T-helper 1 cell treated with Interleukin-12 subunit alpha and Interleukin-12 subunit beta and Interleukin-4 antibody, amounts not matched to agents 30 μg/mL and 1 μg/mL, for 36 hours (primary cell): ENCODE results near the gene RAB38.

ENCODE experiments used
- H3K27ac Mint-ChIP-seq: one replicate; pipeline ENCODE4 v1.8.0; 2021; ENCODE audit warnings: mild to moderate bottlenecking, mixed read lengths
- H3K27me3 Mint-ChIP-seq: one replicate; pipeline ENCODE4 v1.8.0; 2021; ENCODE audit warnings: low read depth, mixed read lengths
- H3K36me3 Mint-ChIP-seq: one replicate; pipeline ENCODE4 v1.8.0; 2021; ENCODE audit warnings: low read depth, mixed read lengths
- H3K4me1 Mint-ChIP-seq: one replicate; pipeline ENCODE4 v1.8.0; 2021; ENCODE audit warnings: low read depth, mixed read lengths
- H3K4me3 Mint-ChIP-seq: one replicate; pipeline ENCODE4 v1.8.0; 2021; ENCODE audit warnings: mild to moderate bottlenecking, moderate library complexity, mixed read lengths
- H3K9me3 Mint-ChIP-seq: one replicate; pipeline ENCODE4 v1.8.0; 2021; ENCODE audit warnings: mixed read lengths

RAB38 gene

GRCh38 chr11:88152381-88152780 lies 22.9 kb downstream of the RAB38 start:
- Mint-ChIP-seq H3K27me3 (no peaks in the 10 kb centered on the region), H3K4me1 (no peaks in the 10 kb centered on the region), H3K36me3 (no peaks in the 10 kb centered on the region), H3K27ac (no peak overlapping the region), H3K9me3 (peaks cover 7% of the 10 kb centered on the region), H3K4me3 (no peak overlapping the region)

GRCh38 chr11:88151709-88152265 lies 23.5 kb downstream of the RAB38 start:
- Mint-ChIP-seq H3K27me3 (no peaks in the 10 kb centered on the region), H3K27ac (no peak overlapping the region), H3K36me3 (no peaks in the 10 kb centered on the region), H3K4me3 (no peak overlapping the region), H3K9me3 (peaks cover 7% of the 10 kb centered on the region), H3K4me1 (no peaks in the 10 kb centered on the region)

GRCh38 chr11:88146106-88146505 lies 29.1 kb downstream of the RAB38 start:
- H3K4me3 Mint-ChIP-seq, result no peak overlapping the region
- H3K36me3 Mint-ChIP-seq, result no peaks in the 10 kb centered on the region
- no peaks in the 10 kb centered on the region for H3K4me1 Mint-ChIP-seq
- H3K27me3 Mint-ChIP-seq, result no peaks in the 10 kb centered on the region
- no peaks in the 10 kb centered on the region for H3K9me3 Mint-ChIP-seq
- H3K27ac Mint-ChIP-seq, result no peak overlapping the region

- H3K27ac Mint-ChIP-seq, result no peak overlapping the region
- no peak overlapping the region for H3K4me3 Mint-ChIP-seq
- no peaks in the 10 kb centered on the region for H3K36me3 Mint-ChIP-seq
- H3K27me3 Mint-ChIP-seq, result no peaks in the 10 kb centered on the region
- H3K9me3 Mint-ChIP-seq, result no peaks in the 10 kb centered on the region
- H3K4me1 Mint-ChIP-seq, result no peaks in the 10 kb centered on the region
Measured at GRCh38 chr11:88139865-88140264, 35.4 kb downstream of the RAB38 start.

- peaks cover 3% of the 10 kb centered on the region for H3K9me3 Mint-ChIP-seq
- no peak overlapping the region for H3K27ac Mint-ChIP-seq
- peaks cover 3% of the 10 kb centered on the region for H3K27me3 Mint-ChIP-seq
- no peak overlapping the region for H3K4me3 Mint-ChIP-seq
- H3K36me3 Mint-ChIP-seq, result no peaks in the 10 kb centered on the region
- no peaks in the 10 kb centered on the region for H3K4me1 Mint-ChIP-seq
Measured at GRCh38 chr11:88131764-88132470, 43.3 kb downstream of the RAB38 start.

GRCh38 chr11:88122956-88123355 lies 52.3 kb downstream of the RAB38 start:
- Mint-ChIP-seq H3K27ac (no peak overlapping the region), H3K27me3 (no peaks in the 10 kb centered on the region), H3K9me3 (no peaks in the 10 kb centered on the region), H3K36me3 (no peaks in the 10 kb centered on the region), H3K4me1 (no peaks in the 10 kb centered on the region), H3K4me3 (no peak overlapping the region)

GRCh38 chr11:88119561-88119960 lies 55.7 kb downstream of the RAB38 start:
- no peaks in the 10 kb centered on the region for H3K4me1 Mint-ChIP-seq
- H3K36me3 Mint-ChIP-seq, result no peaks in the 10 kb centered on the region
- H3K27me3 Mint-ChIP-seq, result no peaks in the 10 kb centered on the region
- H3K4me3 Mint-ChIP-seq, result no peak overlapping the region
- no peaks in the 10 kb centered on the region for H3K9me3 Mint-ChIP-seq
- no peak overlapping the region for H3K27ac Mint-ChIP-seq

GRCh38 chr11:88117281-88117858 lies 57.9 kb downstream of the RAB38 start:
- H3K4me3 Mint-ChIP-seq, result no peak overlapping the region
- no peaks in the 10 kb centered on the region for H3K9me3 Mint-ChIP-seq
- no peaks in the 10 kb centered on the region for H3K4me1 Mint-ChIP-seq
- H3K36me3 Mint-ChIP-seq, result no peaks in the 10 kb centered on the region
- H3K27me3 Mint-ChIP-seq, result no peaks in the 10 kb centered on the region
- no peak overlapping the region for H3K27ac Mint-ChIP-seq

GRCh38 chr11:88115828-88116755 lies 59.2 kb downstream of the RAB38 start:
- H3K27me3 Mint-ChIP-seq, result no peaks in the 10 kb centered on the region

GRCh38 chr11:88114486-88115045 lies 60.7 kb downstream of the RAB38 start:
- Mint-ChIP-seq H3K9me3 (no peaks in the 10 kb centered on the region), H3K36me3 (no peaks in the 10 kb centered on the region), H3K4me1 (no peaks in the 10 kb centered on the region), H3K27me3 (no peaks in the 10 kb centered on the region), H3K4me3 (no peak overlapping the region), H3K27ac (no peak overlapping the region)

More at GRCh38 chr11:88115828-88116755, 59.2 kb downstream of the RAB38 start:
- Mint-ChIP-seq H3K9me3 (no peaks in the 10 kb centered on the region), H3K4me3 (no peak overlapping the region), H3K27ac (no peak overlapping the region), H3K36me3 (no peaks in the 10 kb centered on the region), H3K4me1 (no peaks in the 10 kb centered on the region)

GRCh38 chr11:88106666-88107065 lies 68.6 kb downstream of the RAB38 start:
- peaks cover 18% of the 10 kb centered on the region for H3K27me3 Mint-ChIP-seq
- H3K36me3 Mint-ChIP-seq, result no peaks in the 10 kb centered on the region
- no peak overlapping the region for H3K4me3 Mint-ChIP-seq
- H3K4me1 Mint-ChIP-seq, result no peaks in the 10 kb centered on the region
- H3K27ac Mint-ChIP-seq, result no peak overlapping the region
- H3K9me3 Mint-ChIP-seq, result no peaks in the 10 kb centered on the region

GRCh38 chr11:88105951-88106350 lies 69.3 kb downstream of the RAB38 start:
- no peak overlapping the region for H3K4me3 Mint-ChIP-seq
- no peaks in the 10 kb centered on the region for H3K36me3 Mint-ChIP-seq
- no peaks in the 10 kb centered on the region for H3K9me3 Mint-ChIP-seq
- no peak overlapping the region for H3K27ac Mint-ChIP-seq
- H3K4me1 Mint-ChIP-seq, result no peaks in the 10 kb centered on the region
- H3K27me3 Mint-ChIP-seq, result peaks cover 18% of the 10 kb centered on the region

GRCh38 chr11:88105526-88105925 lies 69.7 kb downstream of the RAB38 start:
- Mint-ChIP-seq H3K4me1 (no peaks in the 10 kb centered on the region), H3K4me3 (no peak overlapping the region), H3K27me3 (peaks cover 18% of the 10 kb centered on the region), H3K27ac (no peak overlapping the region), H3K9me3 (no peaks in the 10 kb centered on the region), H3K36me3 (no peaks in the 10 kb centered on the region)

- Mint-ChIP-seq H3K4me3 (no peak overlapping the region), H3K4me1 (no peaks in the 10 kb centered on the region), H3K36me3 (no peaks in the 10 kb centered on the region), H3K9me3 (no peaks in the 10 kb centered on the region), H3K27ac (no peak overlapping the region), H3K27me3 (peaks cover 22% of the 10 kb centered on the region)
Measured at GRCh38 chr11:88104408-88104807, 70.8 kb downstream of the RAB38 start.
